Adrenal gland (tissue), 5 donors: Measurements from ENCODE around the gene SYNJ2.

ENCODE experiments used
- POLR2A ChIP-seq, 2 donors: fragments of 450-650 bp; IDR thresholded peaks; one replicate each; pipeline ENCODE4 v1.6.1; 2017; ENCODE audit warnings: antibody characterized with exemption in 2 of 2, mild to moderate bottlenecking in 2 of 2, moderate library complexity in 1 of 2
- TF ChIP-seq, protein P1 (sequence below), 6 experiments: fragments of 450-650 bp in 4 of 6; fragments of 200-600 bp in 2 of 6; sonication (generic) in 1 of 6; IDR thresholded peaks; 1 replicate in 5 of 6; 2 replicates in 1 of 6; pipeline versions ENCODE4 v1.5.1 to v1.8.0; 2016 to 2021; ENCODE audit warnings: antibody characterized with exemption in 6 of 6, mild to moderate bottlenecking in 2 of 6, moderate library complexity in 1 of 6
- donor health status: DM: no; HTN: no; CAD: no.

DNA sequence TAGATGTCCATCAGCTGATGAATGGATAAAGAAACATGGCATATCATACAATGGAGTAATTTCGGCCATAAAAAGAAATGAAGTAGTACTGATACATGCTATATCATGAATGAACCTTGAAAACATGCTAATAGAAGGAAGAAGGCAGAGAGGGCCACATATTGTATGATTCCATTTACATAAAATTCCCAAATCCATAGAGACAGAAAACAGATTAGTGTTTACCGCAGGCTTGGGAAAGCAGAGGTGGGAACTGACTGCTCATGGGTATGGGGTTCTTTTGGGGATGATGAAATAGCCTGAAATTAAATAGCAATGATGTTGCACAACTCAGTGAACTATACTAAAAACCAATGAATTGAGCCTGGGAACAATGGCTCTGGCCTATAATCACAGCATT is 128.1 kb downstream of the SYNJ2 start:
- TF ChIP-seq, protein P1, sequence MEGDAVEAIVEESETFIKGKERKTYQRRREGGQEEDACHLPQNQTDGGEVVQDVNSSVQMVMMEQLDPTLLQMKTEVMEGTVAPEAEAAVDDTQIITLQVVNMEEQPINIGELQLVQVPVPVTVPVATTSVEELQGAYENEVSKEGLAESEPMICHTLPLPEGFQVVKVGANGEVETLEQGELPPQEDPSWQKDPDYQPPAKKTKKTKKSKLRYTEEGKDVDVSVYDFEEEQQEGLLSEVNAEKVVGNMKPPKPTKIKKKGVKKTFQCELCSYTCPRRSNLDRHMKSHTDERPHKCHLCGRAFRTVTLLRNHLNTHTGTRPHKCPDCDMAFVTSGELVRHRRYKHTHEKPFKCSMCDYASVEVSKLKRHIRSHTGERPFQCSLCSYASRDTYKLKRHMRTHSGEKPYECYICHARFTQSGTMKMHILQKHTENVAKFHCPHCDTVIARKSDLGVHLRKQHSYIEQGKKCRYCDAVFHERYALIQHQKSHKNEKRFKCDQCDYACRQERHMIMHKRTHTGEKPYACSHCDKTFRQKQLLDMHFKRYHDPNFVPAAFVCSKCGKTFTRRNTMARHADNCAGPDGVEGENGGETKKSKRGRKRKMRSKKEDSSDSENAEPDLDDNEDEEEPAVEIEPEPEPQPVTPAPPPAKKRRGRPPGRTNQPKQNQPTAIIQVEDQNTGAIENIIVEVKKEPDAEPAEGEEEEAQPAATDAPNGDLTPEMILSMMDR (IDR thresholded peaks at IDR 0.05), result no peak
- no peak for TF ChIP-seq POLR2A (IDR thresholded peaks at IDR 0.05)
